Measurements from ENCODE around the gene RAB4B. TPM values are rescaled to one million over a fixed set of nuclear protein-coding genes. Genes with fewer than 3 reads are reported as not detected.
A peak's percentile ranks its signal among the peaks of the same experiment; 100 is the strongest.
"Not testable (repeated sequence)": the region's sequence is repeated elsewhere in the genome, so short reads cannot be mapped to it uniquely, and the experiment has no call there.

The RAB4B gene
- total RNA-seq, 1 experiment from 2014 or later = 10.1 TPM

DNA sequence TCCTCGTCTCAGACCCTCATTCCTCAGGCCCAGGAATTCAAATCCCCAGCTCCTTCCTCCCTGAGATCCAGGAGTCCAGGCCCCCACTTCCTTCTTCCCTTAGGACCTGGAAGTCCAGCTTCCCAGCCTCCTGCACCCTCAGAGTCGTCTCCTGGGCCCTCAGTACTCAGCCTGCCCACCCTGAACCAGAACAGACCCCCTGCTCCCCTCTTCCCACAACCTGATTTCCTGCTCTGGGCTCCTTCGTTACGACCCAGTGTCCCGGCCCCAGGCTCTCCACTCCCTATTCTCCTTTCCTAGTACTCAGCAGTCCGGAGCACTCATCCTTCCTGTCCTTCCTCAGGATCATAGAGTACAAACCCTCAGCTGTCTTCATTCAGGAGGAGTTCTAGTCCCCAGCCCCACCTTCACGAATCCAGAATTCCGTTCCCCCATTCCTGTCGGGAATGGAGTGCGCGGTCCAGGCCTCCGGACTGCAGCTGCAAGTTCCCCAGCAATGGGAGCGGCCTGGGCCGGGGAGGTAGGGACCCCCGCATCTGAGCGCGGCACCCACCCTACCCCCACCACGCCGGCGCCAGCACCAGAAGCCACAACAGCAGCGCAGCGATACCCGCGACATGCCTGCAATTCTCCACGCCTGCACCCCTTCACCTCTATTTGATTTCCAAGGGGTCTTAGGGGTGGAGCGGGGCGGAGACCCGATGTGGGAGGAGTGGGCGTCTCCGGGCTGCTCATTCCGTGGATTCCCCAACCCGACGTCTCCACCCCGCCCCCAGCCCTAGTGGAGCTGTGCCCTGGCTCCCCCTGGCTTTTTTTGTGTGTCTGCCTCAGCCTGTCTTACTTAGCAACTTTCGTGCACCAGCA lies 33.7 kb downstream of the RAB4B start:
- TF ChIP-seq, protein P1, sequence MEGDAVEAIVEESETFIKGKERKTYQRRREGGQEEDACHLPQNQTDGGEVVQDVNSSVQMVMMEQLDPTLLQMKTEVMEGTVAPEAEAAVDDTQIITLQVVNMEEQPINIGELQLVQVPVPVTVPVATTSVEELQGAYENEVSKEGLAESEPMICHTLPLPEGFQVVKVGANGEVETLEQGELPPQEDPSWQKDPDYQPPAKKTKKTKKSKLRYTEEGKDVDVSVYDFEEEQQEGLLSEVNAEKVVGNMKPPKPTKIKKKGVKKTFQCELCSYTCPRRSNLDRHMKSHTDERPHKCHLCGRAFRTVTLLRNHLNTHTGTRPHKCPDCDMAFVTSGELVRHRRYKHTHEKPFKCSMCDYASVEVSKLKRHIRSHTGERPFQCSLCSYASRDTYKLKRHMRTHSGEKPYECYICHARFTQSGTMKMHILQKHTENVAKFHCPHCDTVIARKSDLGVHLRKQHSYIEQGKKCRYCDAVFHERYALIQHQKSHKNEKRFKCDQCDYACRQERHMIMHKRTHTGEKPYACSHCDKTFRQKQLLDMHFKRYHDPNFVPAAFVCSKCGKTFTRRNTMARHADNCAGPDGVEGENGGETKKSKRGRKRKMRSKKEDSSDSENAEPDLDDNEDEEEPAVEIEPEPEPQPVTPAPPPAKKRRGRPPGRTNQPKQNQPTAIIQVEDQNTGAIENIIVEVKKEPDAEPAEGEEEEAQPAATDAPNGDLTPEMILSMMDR (IDR thresholded peaks at IDR 0.05; ENCODE audit: unreplicated experiment) = no peak
- no TSS peak for BruUV-seq (replicated peaks)
- Mint-ChIP-seq H3K36me3 (ENCODE audit: insufficient read depth, unreplicated experiment) (peaks cover 11% of the 10 kb centered on the region), H3K4me3 (ENCODE audit: unreplicated experiment) (peak overlapping the region; percentile 77), H3K27me3 (ENCODE audit: insufficient read depth, unreplicated experiment) (peaks cover 33% of the 10 kb centered on the region), H3K4me1 (ENCODE audit: insufficient read depth, unreplicated experiment) (peaks cover 32% of the 10 kb centered on the region), H3K9me3 (ENCODE audit: unreplicated experiment) (no peaks in the 10 kb centered on the region), H3K27ac (ENCODE audit: low read depth, unreplicated experiment) (peak overlapping the region; percentile 76)
- ChIA-PET POLR2A (interaction anchor here (0.7 kb wide), 1 partner anchor 95 kb away, joined by 3 read pairs; the partner anchor contains the start of genes COQ8B and ITPKC), CTCF (interaction anchor here (0.6 to 0.7 kb wide), 2 partner anchors 13 to 206 kb away, joined by 3 read pairs; no protein-coding TSS in a partner anchor)
- DNase-seq (ENCODE audit: unreplicated experiment) = no peak
- intact Hi-C loops (cut with micrococcal nuclease) = no loop called here

DNA sequence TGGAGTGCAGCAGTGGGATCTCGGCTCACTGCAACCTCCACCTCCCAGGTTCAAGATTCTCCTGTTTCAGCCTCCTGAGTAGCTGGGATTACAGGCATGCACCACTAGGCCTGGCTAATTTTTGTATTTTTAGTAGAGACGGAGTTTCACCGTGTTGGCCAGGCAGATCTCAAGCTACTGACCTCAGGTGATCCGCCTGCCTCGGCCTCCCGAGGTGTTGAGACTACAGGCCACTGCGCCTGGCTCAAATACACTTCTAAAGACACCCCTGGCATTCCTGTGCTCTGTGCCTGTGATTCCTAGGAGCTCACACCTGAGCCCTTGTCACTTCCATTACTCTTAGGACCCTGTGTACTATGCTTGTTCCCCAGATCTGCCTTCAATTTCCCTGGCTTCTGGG lies 34.5 kb downstream of the RAB4B start:
- peak overlapping the region; percentile 40 for H3K4me3 Mint-ChIP-seq (ENCODE audit: unreplicated experiment)
- CTCF ChIA-PET = interaction anchor here (0.7 kb wide), 1 partner anchor 12 kb away, joined by 3 read pairs; no protein-coding TSS in a partner anchor
- POLR2A ChIA-PET = interaction anchor here (0.6 kb wide), 1 partner anchor 758 kb away, joined by 5 read pairs; no protein-coding TSS in a partner anchor

DNA sequence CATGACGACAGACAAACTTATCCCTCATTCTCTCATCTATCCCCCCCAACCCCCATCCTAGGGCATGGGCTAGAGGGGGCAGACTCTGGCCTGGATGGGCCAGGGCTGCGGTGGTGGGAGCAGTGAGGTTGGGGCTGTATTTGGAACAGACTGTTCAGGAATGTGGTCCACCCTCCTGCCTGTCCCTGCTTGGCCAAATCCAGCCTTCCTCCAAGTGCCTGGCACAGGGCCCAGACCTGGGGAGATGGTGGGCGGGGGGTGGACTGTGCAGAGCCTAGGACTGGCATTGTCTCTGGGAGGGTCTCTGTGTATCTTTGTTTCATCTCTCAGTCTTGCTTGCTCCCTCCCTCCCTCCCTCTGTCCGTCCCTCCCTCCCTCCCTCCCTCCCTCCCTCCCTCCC lies 35.1 kb downstream of the RAB4B start:
- DNase-seq (ENCODE audit: unreplicated experiment) = no peak
- peak overlapping the region; percentile 29 for H3K27ac Mint-ChIP-seq (ENCODE audit: low read depth, unreplicated experiment)

More for the DNA sequence above, 34.5 kb downstream of the RAB4B start:
- H3K9me3 Mint-ChIP-seq (ENCODE audit: unreplicated experiment); BruUV-seq (replicated peaks); intact Hi-C loops (cut with micrococcal nuclease); DNase-seq (ENCODE audit: unreplicated experiment): not testable (repeated sequence)
- peaks cover 33% of the 10 kb centered on the region for H3K27me3 Mint-ChIP-seq (ENCODE audit: insufficient read depth, unreplicated experiment)
- H3K36me3 Mint-ChIP-seq (ENCODE audit: insufficient read depth, unreplicated experiment) = peaks cover 11% of the 10 kb centered on the region
- peaks cover 26% of the 10 kb centered on the region for H3K4me1 Mint-ChIP-seq (ENCODE audit: insufficient read depth, unreplicated experiment)
- H3K27ac Mint-ChIP-seq (ENCODE audit: low read depth, unreplicated experiment) = peak overlapping the region; percentile 29

DNA sequence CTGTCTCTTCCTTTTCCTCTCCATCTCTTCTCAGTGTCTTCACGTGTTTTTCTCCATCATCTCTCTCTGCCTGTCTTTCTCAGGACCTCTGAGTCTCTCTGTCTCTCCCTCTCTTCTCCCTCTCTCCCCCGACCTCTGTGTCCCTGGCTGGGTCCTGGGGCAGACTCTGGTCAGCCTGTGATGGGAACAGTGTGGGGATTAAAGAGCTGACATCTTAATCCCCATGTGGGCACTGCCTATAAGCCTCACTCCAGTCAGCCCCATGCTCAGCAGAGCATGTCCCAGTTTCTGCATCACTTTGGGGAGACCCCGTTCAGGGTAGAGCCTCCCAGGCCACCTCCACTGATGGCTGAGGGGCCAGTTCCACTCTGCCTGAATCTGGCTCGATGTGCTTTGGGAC lies 37.2 kb downstream of the RAB4B start:
- ChIA-PET CTCF (no interaction called here), POLR2A (no interaction called here)
- no TSS peak for BruUV-seq (replicated peaks)
- peaks cover 5% of the 10 kb centered on the region for H3K36me3 Mint-ChIP-seq (ENCODE audit: insufficient read depth, unreplicated experiment)
- TF ChIP-seq, protein P1 (IDR thresholded peaks at IDR 0.05; ENCODE audit: unreplicated experiment) = no peak
- no peak for DNase-seq (ENCODE audit: unreplicated experiment)
- no peak overlapping the region for H3K4me3 Mint-ChIP-seq (ENCODE audit: unreplicated experiment)
- no peaks in the 10 kb centered on the region for H3K9me3 Mint-ChIP-seq (ENCODE audit: unreplicated experiment)
- intact Hi-C loops (cut with micrococcal nuclease) = no loop called here
- H3K27ac Mint-ChIP-seq (ENCODE audit: low read depth, unreplicated experiment) = no peak overlapping the region
- H3K4me1 Mint-ChIP-seq (ENCODE audit: insufficient read depth, unreplicated experiment) = peaks cover 38% of the 10 kb centered on the region
- peaks cover 33% of the 10 kb centered on the region for H3K27me3 Mint-ChIP-seq (ENCODE audit: insufficient read depth, unreplicated experiment)

More for the DNA sequence above, 35.1 kb downstream of the RAB4B start:
- POLR2A ChIA-PET = no interaction called here
- CTCF ChIA-PET = no interaction called here
- Mint-ChIP-seq H3K27me3 (ENCODE audit: insufficient read depth, unreplicated experiment) (peaks cover 33% of the 10 kb centered on the region), H3K4me1 (ENCODE audit: insufficient read depth, unreplicated experiment) (peaks cover 29% of the 10 kb centered on the region), H3K4me3 (ENCODE audit: unreplicated experiment) (no peak overlapping the region), H3K9me3 (ENCODE audit: unreplicated experiment) (no peaks in the 10 kb centered on the region), H3K36me3 (ENCODE audit: insufficient read depth, unreplicated experiment) (peaks cover 11% of the 10 kb centered on the region)
- BruUV-seq (replicated peaks) = no TSS peak
- intact Hi-C loops (cut with micrococcal nuclease) = no loop called here
- TF ChIP-seq, protein P1 (IDR thresholded peaks at IDR 0.05; ENCODE audit: unreplicated experiment) = no peak

Data from MCF 10A (cell line).